Uterus (tissue), 4 donors: ENCODE measurements around the gene TRIL. TPM values are rescaled to one million over a fixed set of nuclear protein-coding genes. Genes with fewer than 3 reads are reported as not detected.

Experiments
- DNase-seq, 2 donors: peaks; one replicate each; pipeline ENCODE4 v3.0.0-alpha.2; 2019 to 2020
- H3K27ac ChIP-seq, 2 donors: fragments of 200-600 bp; sonication (generic); 1 replicate in 1 of 2; 2 replicates in 1 of 2; pipeline ENCODE4 v1.5.1; 2016 to 2018
- H3K27me3 ChIP-seq, 2 donors: fragments of 200-600 bp; sonication (generic); one replicate each; pipeline ENCODE4 v1.5.1; 2018 to 2019; ENCODE audit warnings: control low read depth in 1 of 2
- H3K36me3 ChIP-seq, 2 donors: fragments of 200-600 bp; sonication (generic); one replicate each; pipeline ENCODE4 v1.5.1; 2019; ENCODE audit warnings: control low read depth in 1 of 2
- H3K4me1 ChIP-seq, 2 donors: fragments of 200-600 bp; sonication (generic); one replicate each; pipeline ENCODE4 v1.5.1; 2018 to 2019; ENCODE audit warnings: control low read depth in 1 of 2
- H3K4me3 ChIP-seq, 2 donors: fragments of 200-600 bp; sonication (generic); 1 replicate in 1 of 2; 2 replicates in 1 of 2; pipeline ENCODE4 v1.5.1; 2018 to 2019; ENCODE audit warnings: mild to moderate bottlenecking in 1 of 2
- H3K9me3 ChIP-seq, 2 donors: fragments of 200-600 bp; sonication (generic); one replicate each; pipeline ENCODE4 v1.5.1; 2019; ENCODE audit warnings: control low read depth in 1 of 2
- CTCF ChIP-seq, 4 experiments: fragments of 200-600 bp in 2 of 4; fragments of 450-650 bp in 2 of 4; sonication (generic) in 2 of 4; IDR thresholded peaks; one replicate each; pipeline ENCODE4 v1.5.1; 2016 to 2019; ENCODE audit warnings: antibody characterized with exemption in 4 of 4, mild to moderate bottlenecking in 2 of 4, moderate library complexity in 1 of 4
- POLR2A ChIP-seq, 2 donors: fragments of 450-650 bp; IDR thresholded peaks; one replicate each; pipeline ENCODE4 v1.6.1; 2016; ENCODE audit warnings: antibody characterized with exemption in 2 of 2, mild to moderate bottlenecking in 1 of 2, moderate library complexity in 1 of 2
- intact Hi-C: fragments of 100-400 bp; cut with DNase I; formaldehyde crosslinking; loops from one replicate; pipeline ENCODE4 v1.15.1; 2023; ENCODE audit warnings: low total_unique reads
- total RNA-seq, 4 donors: library from RNA; depleted of rRNA in 3 of 4; stranded (reverse); fragments of >200 nt in 3 of 4; gene quantifications; one replicate each; pipeline versions ENCODE4 v1.1.0 to v1.2.4, GENCODE V29; 2014 to 2023
- donor health status: DM: yes; HTN: yes; CAD: no.

Gene TRIL
- total RNA-seq, 4 donors from 2014 or later = 6.2 to 23.5 (median 10.1) TPM

GRCh38 chr7:28953633-28954032, 4.5 kb downstream of the TRIL start:
- Histone ChIP-seq H3K27me3 (no peaks in the 10 kb centered on the region), H3K36me3 (no peaks in the 10 kb centered on the region), H3K4me1 (peaks cover 0 to 15% of the 10 kb centered on the region in 2 donors), H3K4me3 (no peak overlapping the region), H3K9me3 (no peaks in the 10 kb centered on the region), H3K27ac (peak overlapping the region; percentile 17 to 48)
- DNase-seq = no peak
- intact Hi-C loops = no loop called here
- no peak for TF ChIP-seq POLR2A (IDR thresholded peaks at IDR 0.05)
- TF ChIP-seq CTCF (IDR thresholded peaks at IDR 0.05) = no peak

DNA sequence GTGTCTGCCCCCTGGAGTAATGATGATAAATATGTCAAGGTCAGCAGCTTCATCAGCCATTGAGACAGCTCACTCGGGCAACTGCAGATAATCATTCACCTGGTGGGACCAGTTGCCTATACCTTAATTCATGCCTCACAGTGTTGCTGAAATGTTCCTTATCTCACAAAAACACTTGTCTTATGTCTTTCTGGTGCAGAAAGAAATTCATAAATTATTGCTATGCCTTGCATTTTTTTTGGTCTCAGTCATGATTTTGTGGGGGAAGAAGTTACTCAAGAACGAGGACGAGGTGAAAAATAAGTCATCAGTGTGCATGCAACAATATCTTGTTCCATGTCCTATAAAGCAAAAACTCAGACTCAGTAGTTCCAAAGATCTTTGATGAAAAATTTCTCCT, 16.0 kb downstream of the TRIL start:
- no peaks in the 10 kb centered on the region for H3K36me3 ChIP-seq
- H3K4me1 ChIP-seq = no peaks in the 10 kb centered on the region
- H3K27ac ChIP-seq = no peak overlapping the region
- TF ChIP-seq CTCF (IDR thresholded peaks at IDR 0.05) (no peak), POLR2A (IDR thresholded peaks at IDR 0.05) (no peak)
- no peak for DNase-seq
- no peaks in the 10 kb centered on the region for H3K9me3 ChIP-seq
- no peaks in the 10 kb centered on the region for H3K27me3 ChIP-seq
- no peak overlapping the region for H3K4me3 ChIP-seq
- intact Hi-C loops = no loop called here

GRCh38 chr7:28941633-28942032, 16.5 kb downstream of the TRIL start:
- Histone ChIP-seq H3K27ac (no peak overlapping the region), H3K36me3 (no peaks in the 10 kb centered on the region), H3K4me3 (no peak overlapping the region), H3K9me3 (no peaks in the 10 kb centered on the region), H3K27me3 (no peaks in the 10 kb centered on the region), H3K4me1 (no peaks in the 10 kb centered on the region)
- intact Hi-C loops = no loop called here
- DNase-seq = no peak
- TF ChIP-seq CTCF (IDR thresholded peaks at IDR 0.05) = no peak
- no peak for TF ChIP-seq POLR2A (IDR thresholded peaks at IDR 0.05)

DNA sequence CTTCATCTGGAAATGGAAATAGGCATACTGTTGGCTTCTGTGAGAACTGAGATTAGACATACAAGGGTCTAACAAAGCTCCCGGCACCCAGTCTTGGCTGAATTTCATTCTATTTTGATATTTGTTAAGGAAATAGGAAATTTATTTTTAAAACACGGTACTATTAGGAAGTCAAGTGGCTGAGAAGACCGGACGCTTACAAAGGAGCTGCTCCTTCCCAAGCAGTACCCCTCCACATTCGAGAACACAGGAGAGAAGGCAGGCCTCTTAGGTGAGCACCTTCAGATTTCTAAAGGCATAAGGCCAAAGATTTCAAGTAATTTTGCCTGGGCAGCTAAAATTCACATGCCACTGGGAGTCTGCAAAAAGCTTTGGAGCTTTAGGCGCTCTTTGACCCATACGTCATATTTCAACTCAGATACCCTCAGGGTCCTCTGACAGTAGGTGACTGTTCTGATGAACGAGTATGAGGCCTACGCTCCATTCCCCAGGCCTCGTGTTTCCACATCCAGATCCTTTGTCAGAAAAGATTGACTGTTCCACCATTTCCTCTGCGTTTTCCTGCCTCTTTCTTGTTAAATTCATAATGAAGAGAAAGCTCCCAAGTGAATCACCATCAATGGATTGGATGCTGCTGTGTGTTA, 17.3 kb downstream of the TRIL start:
- TF ChIP-seq POLR2A (IDR thresholded peaks at IDR 0.05) (no peak), CTCF (IDR thresholded peaks at IDR 0.05) (no peak)
- H3K36me3 ChIP-seq = no peaks in the 10 kb centered on the region
- no peak overlapping the region for H3K4me3 ChIP-seq
- intact Hi-C loops = no loop called here
- no peaks in the 10 kb centered on the region for H3K9me3 ChIP-seq
- no peaks in the 10 kb centered on the region for H3K4me1 ChIP-seq
- no peak overlapping the region for H3K27ac ChIP-seq
- H3K27me3 ChIP-seq = no peaks in the 10 kb centered on the region
- no peak for DNase-seq

DNA sequence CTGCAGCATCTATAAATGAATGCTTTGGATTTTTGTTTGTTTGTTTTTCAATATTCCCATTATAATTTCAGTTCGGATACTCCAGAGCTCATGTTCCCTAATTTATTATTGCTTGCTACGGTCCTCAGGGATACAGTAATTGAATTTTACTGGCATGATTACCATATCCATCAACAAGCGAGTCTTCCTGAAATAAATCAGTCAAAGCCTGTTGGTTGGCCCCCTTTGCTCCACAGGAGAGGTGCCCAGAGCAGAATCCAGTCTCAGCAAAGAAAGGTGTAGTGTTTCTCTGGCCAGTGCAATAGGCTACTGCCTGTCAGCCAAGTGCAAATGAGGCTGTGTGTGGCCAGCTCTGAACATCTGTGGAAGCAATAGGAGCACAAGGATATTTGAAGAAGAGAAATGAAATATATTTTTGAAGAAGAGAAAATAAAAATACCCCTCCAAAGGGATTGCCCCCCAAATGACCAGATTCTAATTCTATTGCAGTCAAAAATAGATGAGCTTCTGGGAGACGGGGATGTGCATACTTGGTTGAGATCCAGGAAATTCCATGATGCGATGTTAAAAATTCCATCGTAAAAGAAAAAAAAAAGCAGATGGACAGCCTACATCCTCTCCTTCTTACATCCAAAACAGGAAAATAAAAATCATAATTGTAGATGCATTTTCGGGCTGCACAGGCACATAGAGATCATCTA, 18.1 kb downstream of the TRIL start:
- intact Hi-C loops = no loop called here
- no peak for TF ChIP-seq CTCF (IDR thresholded peaks at IDR 0.05)
- no peak for TF ChIP-seq POLR2A (IDR thresholded peaks at IDR 0.05)
- Histone ChIP-seq H3K27ac (no peak overlapping the region), H3K36me3 (no peaks in the 10 kb centered on the region), H3K4me3 (no peak overlapping the region), H3K27me3 (no peaks in the 10 kb centered on the region), H3K4me1 (no peaks in the 10 kb centered on the region), H3K9me3 (no peaks in the 10 kb centered on the region)
- DNase-seq = no peak
